ENCODE results near the gene ZNF292. TPM values are rescaled to one million over a fixed set of nuclear protein-coding genes. Genes with fewer than 3 reads are reported as not detected.
A peak's percentile ranks its signal among the peaks of the same experiment; 100 is the strongest.
"Not testable (repeated sequence)": the region's sequence is repeated elsewhere in the genome, so short reads cannot be mapped to it uniquely, and the experiment has no call there.

ZNF292 gene
- total RNA-seq, 2 experiments from 2014 or later: 68.8 to 81.8 TPM

DNA sequence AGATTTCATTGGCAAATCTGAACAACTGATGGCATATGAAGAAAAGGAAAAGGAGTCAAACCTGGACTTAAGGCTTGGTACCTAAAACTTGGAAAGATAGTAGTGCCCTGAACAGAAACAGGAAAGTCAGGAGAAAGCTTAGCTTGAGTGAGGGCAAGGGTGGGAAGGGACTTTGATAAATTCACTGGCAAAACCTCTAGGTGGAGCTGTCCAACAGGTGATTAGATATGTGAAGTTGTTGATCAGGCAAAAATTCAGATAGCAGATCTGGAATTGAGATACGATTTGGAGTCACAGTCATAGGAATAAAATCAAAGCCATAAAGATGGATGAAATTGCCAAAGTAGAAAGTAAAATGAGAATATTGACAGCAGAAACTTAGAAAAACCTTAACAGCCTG is 16.1 kb upstream of the ZNF292 start:
- ChIA-PET CTCF (interaction anchor here (0.5 to 3.5 kb wide), 27 partner anchors 8 to 1632 kb away, joined by 3 to 16 read pairs (median 4); partner anchors contain the start of gene CFAP206), POLR2A (no interaction called here)
- H3K9me3 Mint-ChIP-seq (ENCODE audit: low read depth): no peaks in the 10 kb centered on the region
- H3K4me1 Mint-ChIP-seq: peaks cover 2% of the 10 kb centered on the region
- H3K27me3 Mint-ChIP-seq: peaks cover 7% of the 10 kb centered on the region
- H3K27ac Mint-ChIP-seq: no peak overlapping the region
- ATAC-seq (peak; percentile 70), DNase-seq (peak; percentile 43)
- intact Hi-C loops (cut with DNase I, micrococcal nuclease): loop anchor here (1.0 to 10.0 kb wide), 4 partner anchors 72 to 256 kb away; no protein-coding TSS in a partner anchor
- H3K36me3 Mint-ChIP-seq (ENCODE audit: low read depth): no peaks in the 10 kb centered on the region
- H3K4me3 Mint-ChIP-seq: no peak overlapping the region

DNA sequence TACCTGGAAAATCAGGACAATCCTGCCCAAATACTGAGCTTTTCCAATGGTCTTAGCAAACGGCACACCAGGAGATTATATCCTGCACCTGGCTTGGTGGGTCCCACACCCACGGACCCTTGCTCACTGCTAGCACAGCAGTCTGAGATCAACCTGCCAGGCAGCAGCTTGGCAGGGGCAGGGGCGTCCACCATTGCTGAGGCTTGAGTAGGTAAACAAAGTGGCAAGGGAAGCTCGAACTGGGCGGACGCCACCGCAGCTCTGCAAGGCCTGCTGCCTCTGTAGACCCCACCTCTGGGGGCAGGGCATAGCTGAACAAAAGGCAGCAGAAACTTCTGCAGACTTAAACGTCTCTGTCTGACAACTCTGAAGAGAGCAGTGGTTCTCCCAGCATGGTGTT is 15.4 kb upstream of the ZNF292 start:
- intact Hi-C loops (cut with DNase I, micrococcal nuclease): loop anchor here (1.0 to 10.0 kb wide), 4 partner anchors 73 to 255 kb away; no protein-coding TSS in a partner anchor
- ATAC-seq; H3K27me3 Mint-ChIP-seq; H3K4me1 Mint-ChIP-seq; POLR2A ChIA-PET; DNase-seq; H3K4me3 Mint-ChIP-seq; H3K9me3 Mint-ChIP-seq (ENCODE audit: low read depth); H3K36me3 Mint-ChIP-seq (ENCODE audit: low read depth); H3K27ac Mint-ChIP-seq: not testable (repeated sequence)
- CTCF ChIA-PET: interaction anchor here (0.6 to 3.5 kb wide), 19 partner anchors 9 to 268 kb away, joined by 3 to 16 read pairs (median 4); partner anchors contain the start of gene CFAP206

DNA sequence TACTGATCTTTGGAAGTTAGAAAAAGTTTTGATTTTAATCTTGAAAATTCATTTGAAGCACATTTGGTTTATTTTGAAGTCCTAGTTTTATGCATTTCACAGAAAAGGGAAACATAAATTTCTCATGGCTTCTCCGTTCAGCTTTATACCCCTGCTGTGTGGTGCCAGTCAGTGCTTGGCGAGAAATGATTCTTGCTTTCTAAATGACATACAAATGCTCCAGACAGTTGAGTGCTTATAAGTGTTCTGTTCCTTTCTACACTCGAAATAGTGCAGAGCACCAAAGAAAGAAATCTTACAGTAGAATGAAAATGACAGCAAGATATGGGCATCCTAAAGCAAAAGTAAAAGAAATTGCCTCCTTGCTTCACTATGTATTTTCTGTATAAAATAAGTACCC is 9.0 kb upstream of the ZNF292 start:
- intact Hi-C loops (cut with DNase I, micrococcal nuclease): no loop called here
- Mint-ChIP-seq H3K4me1 (peaks cover 3% of the 10 kb centered on the region), H3K9me3 (ENCODE audit: low read depth) (no peaks in the 10 kb centered on the region), H3K36me3 (ENCODE audit: low read depth) (no peaks in the 10 kb centered on the region), H3K27ac (no peak overlapping the region), H3K27me3 (peaks cover 7% of the 10 kb centered on the region), H3K4me3 (no peak overlapping the region)
- CTCF ChIA-PET: interaction anchor here (0.7 kb wide), 1 partner anchor 45 kb away, joined by 4 read pairs; no protein-coding TSS in a partner anchor
- ATAC-seq (no peak), DNase-seq (no peak)
- POLR2A ChIA-PET: no interaction called here

DNA sequence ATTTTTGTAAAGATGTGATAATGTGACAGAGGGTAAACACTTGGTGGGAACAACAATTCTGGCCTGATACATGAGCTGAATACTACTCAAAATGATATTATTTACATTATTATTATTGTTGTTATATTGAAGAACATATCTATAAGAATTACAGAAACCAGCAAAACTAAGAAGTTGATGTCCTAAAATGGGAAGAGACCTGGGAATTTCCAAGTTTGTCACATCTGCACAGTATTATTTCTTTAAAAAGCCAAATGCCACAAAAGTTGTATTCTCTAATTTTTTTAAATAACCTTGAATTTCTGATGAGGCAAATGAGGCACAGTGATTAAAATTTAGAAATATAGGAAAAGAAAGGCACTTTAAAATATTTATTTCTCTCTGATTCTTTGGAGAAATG is 5.0 kb upstream of the ZNF292 start:
- intact Hi-C loops (cut with DNase I, micrococcal nuclease): loop anchor here in 1 of 2 experiments (5.0 to 10.0 kb wide), 3 partner anchors 172 to 1934 kb away; partner anchors contain the start of genes PNRC1, SLC35A1 and SMIM8

DNA sequence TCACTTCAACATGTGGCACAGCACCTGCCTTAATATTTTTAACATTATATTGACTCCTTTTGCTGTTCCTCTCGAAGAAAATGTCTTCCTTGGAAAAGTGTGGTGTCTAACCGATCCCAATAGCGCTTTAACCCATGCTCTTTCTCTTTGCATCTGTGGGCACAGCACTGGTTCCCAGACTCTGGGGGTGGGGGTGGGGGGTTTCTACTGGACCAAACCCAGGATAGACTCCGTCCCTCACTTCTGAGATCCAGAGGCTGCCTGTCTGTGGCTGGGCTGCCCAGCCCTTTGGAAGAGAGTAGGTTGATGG is 3.9 kb upstream of the ZNF292 start:
- POLR2A ChIA-PET: no interaction called here
- H3K27me3 Mint-ChIP-seq: no peaks in the 10 kb centered on the region
- H3K27ac Mint-ChIP-seq: peak overlapping the region; percentile 99
- peaks cover 28% of the 10 kb centered on the region for H3K4me1 Mint-ChIP-seq
- DNase-seq (no peak), ATAC-seq (no peak)
- no peaks in the 10 kb centered on the region for H3K9me3 Mint-ChIP-seq (ENCODE audit: low read depth)
- CTCF ChIA-PET: no interaction called here
- intact Hi-C loops (cut with DNase I, micrococcal nuclease): loop anchor here in 1 of 2 experiments (5.0 to 10.0 kb wide), 3 partner anchors 171 to 1933 kb away; partner anchors contain the start of genes PNRC1, SLC35A1 and SMIM8
- H3K36me3 Mint-ChIP-seq (ENCODE audit: low read depth): peaks cover 11% of the 10 kb centered on the region
- peak overlapping the region; percentile 100 for H3K4me3 Mint-ChIP-seq

More for the DNA sequence above, 5.0 kb upstream of the ZNF292 start:
- Mint-ChIP-seq H3K27me3 (no peaks in the 10 kb centered on the region), H3K9me3 (ENCODE audit: low read depth) (no peaks in the 10 kb centered on the region), H3K27ac (no peak overlapping the region), H3K36me3 (ENCODE audit: low read depth) (peaks cover 1% of the 10 kb centered on the region), H3K4me1 (peaks cover 27% of the 10 kb centered on the region), H3K4me3 (no peak overlapping the region)
- no peak for ATAC-seq
- ChIA-PET CTCF (interaction anchor here (2.4 kb wide), 1 partner anchor 11 kb away, joined by 11 read pairs; no protein-coding TSS in a partner anchor), POLR2A (no interaction called here)
- no peak for DNase-seq

DNA sequence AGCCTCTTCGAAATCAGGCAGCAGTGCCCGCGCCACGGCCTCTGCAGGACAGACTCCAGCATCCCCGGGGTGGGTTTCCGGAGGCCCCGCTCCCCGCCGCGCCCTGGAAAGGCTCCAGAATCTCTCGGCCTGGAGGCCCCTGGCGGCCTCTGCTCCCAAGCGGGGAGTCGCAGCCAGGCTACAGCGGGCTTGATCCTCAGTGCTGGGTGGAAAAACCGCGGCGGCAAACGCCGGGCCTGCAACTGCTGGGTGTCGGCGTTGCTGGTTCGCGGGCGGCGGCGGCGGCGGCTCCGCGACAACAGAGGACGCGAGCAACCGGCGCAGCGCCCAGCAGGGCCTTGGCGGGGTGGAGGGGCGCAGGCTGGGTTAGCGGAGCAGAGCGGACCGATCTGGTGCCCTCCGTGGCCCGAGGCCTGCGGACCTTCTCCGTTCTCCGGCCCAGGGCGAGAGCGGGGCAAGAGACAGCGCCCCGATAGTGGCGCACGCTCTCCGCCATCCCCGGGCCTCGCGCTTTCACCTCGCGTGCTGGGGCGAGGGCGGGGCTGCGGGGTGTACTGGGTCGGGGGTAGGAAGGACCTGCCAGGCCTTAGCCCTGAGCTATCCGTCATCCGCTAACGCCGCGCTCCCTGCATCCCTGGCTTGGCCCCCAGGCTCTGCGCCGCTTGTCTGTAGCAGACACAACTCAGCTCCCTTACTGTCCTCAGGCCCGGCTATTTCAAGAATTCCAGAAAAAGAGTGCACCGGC is 3.4 kb upstream of the ZNF292 start:
- intact Hi-C loops (cut with DNase I, micrococcal nuclease): loop anchor here in 1 of 2 experiments (5.0 to 10.0 kb wide), 3 partner anchors 170 to 1933 kb away; partner anchors contain the start of genes PNRC1, SLC35A1 and SMIM8
- ChIA-PET POLR2A (no interaction called here), CTCF (no interaction called here)
- Mint-ChIP-seq H3K4me1 (peaks cover 34% of the 10 kb centered on the region), H3K27me3 (no peaks in the 10 kb centered on the region), H3K36me3 (ENCODE audit: low read depth) (peaks cover 16% of the 10 kb centered on the region), H3K27ac (peak overlapping the region; percentile 99), H3K4me3 (peak overlapping the region; percentile 100), H3K9me3 (ENCODE audit: low read depth) (no peaks in the 10 kb centered on the region)
- ATAC-seq (peak; percentile 27), DNase-seq (peak; percentile 84)

DNA sequence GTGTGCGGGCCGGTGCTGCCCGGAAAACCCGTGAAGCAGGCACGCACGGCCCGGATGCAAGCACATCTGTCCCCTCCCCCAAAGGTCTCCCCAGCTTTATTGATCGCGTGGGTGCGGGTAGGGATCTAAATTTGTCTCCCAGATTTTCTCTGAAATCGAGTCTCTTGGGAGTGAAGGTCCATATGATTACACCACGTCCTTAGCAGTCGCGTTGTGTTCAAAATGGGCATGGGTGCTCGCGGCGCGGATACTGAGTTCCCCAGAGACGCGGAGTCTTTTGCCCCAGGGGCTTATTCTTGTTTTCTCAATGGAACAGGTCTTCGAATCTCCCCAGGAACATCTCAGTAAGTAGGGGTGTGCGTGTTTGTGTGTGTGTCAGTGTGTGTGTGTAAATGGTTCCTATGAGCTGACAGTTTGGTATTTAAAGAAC is 2.8 kb upstream of the ZNF292 start:
- peak overlapping the region; percentile 100 for H3K4me3 Mint-ChIP-seq
- DNase-seq (no peak), ATAC-seq (no peak)
- peaks cover 35% of the 10 kb centered on the region for H3K4me1 Mint-ChIP-seq
- ChIA-PET CTCF (no interaction called here), POLR2A (no interaction called here)
- H3K36me3 Mint-ChIP-seq (ENCODE audit: low read depth): peaks cover 17% of the 10 kb centered on the region
- intact Hi-C loops (cut with DNase I, micrococcal nuclease): loop anchor here in 1 of 2 experiments (5.0 to 10.0 kb wide), 3 partner anchors 170 to 1932 kb away; partner anchors contain the start of genes PNRC1, SLC35A1 and SMIM8
- H3K27me3 Mint-ChIP-seq: no peaks in the 10 kb centered on the region
- H3K27ac Mint-ChIP-seq: peak overlapping the region; percentile 99
- H3K9me3 Mint-ChIP-seq (ENCODE audit: low read depth): no peaks in the 10 kb centered on the region

DNA sequence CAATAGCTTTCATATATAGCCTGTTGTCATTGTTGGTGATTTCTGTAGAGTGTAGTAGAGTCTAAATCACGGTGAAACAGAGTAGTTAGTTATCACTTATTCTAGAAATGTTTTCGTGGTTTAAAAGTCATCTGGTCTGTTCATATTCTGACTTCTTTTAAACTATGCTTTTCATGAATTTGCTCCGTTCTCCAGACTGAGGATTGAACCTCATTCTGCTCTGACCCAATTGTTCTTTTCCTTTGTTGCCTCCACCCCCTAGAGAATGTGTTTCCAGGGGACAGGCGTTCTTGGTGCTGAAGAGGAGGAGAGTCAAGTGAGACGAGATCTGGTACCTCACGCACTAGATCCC is 748 bp upstream of the ZNF292 start:
- DNase-seq (no peak), ATAC-seq (no peak)
- POLR2A ChIA-PET: no interaction called here
- Mint-ChIP-seq H3K9me3 (ENCODE audit: low read depth) (no peaks in the 10 kb centered on the region), H3K4me1 (peaks cover 45% of the 10 kb centered on the region), H3K36me3 (ENCODE audit: low read depth) (peaks cover 26% of the 10 kb centered on the region), H3K27ac (peak overlapping the region; percentile 99), H3K4me3 (peak overlapping the region; percentile 100), H3K27me3 (no peaks in the 10 kb centered on the region)
- CTCF ChIA-PET: interaction anchor here (1.0 to 1.7 kb wide), 2 partner anchors 15 to 87 kb away, joined by 3 to 11 read pairs; no protein-coding TSS in a partner anchor
- intact Hi-C loops (cut with DNase I, micrococcal nuclease): loop anchor here (1.0 to 10.0 kb wide), 8 partner anchors 42 to 1930 kb away; partner anchors contain the start of genes PNRC1 (in 1 of the 2), SLC35A1 (in 1 of the 2) and SMIM8 (in 1 of the 2)

DNA sequence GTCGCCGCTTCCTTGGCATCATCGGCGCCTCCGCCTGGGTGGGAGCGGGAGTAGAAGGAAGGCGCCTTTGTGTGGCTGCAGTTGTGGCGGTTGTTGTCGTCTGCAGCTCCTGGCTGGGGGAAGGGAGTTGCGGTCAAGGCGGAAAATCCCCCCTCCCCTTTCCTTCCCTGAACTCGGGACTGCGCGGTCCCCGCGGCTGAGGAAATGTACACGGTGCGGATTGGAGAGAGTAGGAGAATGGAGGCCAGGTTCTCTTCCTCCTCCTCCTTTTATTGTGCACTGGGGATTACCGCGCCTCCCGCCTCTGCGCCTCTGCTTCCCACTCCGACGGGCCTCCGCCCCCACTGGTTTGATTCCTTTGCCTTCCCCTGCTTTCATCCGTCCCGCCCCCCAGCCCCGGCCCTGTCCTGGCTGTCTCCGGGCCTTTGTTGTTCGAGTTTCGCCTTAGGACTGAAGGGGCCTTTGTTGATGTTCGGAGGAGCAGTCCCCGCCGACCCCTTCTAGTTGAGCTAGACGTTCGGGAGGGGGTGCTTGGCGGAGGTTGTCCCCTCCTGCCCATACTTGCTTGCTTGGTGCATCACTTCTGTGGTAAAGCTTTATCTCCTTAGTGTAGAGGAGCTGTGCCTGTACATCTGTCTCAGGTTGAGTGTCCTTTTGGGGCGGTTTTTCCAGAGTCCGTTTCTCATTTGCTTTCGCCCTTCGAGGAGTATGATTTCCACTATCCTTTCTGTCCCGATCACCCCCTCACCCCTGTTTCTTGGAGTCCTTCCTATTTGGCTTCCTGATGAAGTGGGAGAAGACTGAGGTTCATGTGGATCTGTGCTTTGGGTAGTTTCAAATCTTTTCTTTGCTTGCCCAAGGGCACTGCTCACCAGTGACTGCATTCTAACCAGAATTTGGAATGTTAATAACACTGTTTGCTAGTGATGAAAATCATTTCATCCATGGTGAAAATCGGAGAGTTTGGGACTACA is 764 bp downstream of the ZNF292 start:
- Mint-ChIP-seq H3K4me1 (peaks cover 56% of the 10 kb centered on the region), H3K4me3 (peak overlapping the region; percentile 100), H3K36me3 (ENCODE audit: low read depth) (peaks cover 27% of the 10 kb centered on the region), H3K9me3 (ENCODE audit: low read depth) (no peaks in the 10 kb centered on the region), H3K27me3 (no peaks in the 10 kb centered on the region), H3K27ac (peak overlapping the region; percentile 99)
- POLR2A ChIA-PET: interaction anchor here (0.8 to 1.6 kb wide), 2 partner anchors 26 to 539 kb away, joined by 3 read pairs; no protein-coding TSS in a partner anchor
- ATAC-seq (peak; percentile 3), DNase-seq (peak; percentile 72)
- intact Hi-C loops (cut with DNase I, micrococcal nuclease): loop anchor here (1.0 to 10.0 kb wide), 15 partner anchors 26 to 1929 kb away; partner anchors contain the start of genes ORC3 (in 2 of the 2), AKIRIN2 (in 1 of the 2), PNRC1 (in 1 of the 2) and RNGTT (in 1 of the 2)
- CTCF ChIA-PET: interaction anchor here (0.6 to 2.0 kb wide), 8 partner anchors 15 to 82 kb away, joined by 3 to 16 read pairs (median 3); no protein-coding TSS in a partner anchor

DNA sequence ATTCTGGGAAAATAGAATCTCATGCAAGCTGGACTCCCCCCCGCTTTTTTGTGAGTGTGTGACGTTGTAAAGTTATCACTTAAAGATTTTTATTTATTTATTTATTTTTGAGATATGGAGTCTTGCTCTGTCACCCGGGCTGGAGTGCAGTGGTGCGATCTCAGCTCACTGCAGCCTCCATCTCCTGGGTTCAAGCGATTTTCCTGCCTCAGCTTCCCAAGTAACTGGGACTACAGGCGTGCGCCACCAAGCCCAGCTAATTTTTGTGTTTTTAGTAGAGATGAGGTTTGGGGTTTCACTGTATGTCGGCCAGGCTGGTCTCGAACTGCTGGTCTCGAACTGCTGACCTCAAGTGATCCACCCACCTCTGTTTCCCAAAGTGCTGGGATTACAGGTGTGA is 2.2 kb downstream of the ZNF292 start:
- peaks cover 65% of the 10 kb centered on the region for H3K4me1 Mint-ChIP-seq
- intact Hi-C loops (cut with DNase I, micrococcal nuclease): loop anchor here (2.0 to 10.0 kb wide), 5 partner anchors 40 to 1927 kb away; partner anchors contain the start of genes ORC3 (in 1 of the 2) and PNRC1 (in 1 of the 2)
- H3K4me3 Mint-ChIP-seq: peak overlapping the region; percentile 57
- H3K27ac Mint-ChIP-seq: peak overlapping the region; percentile 15
- CTCF ChIA-PET: interaction anchor here (0.7 to 2.0 kb wide), 6 partner anchors 9 to 235 kb away, joined by 3 to 16 read pairs (median 3); no protein-coding TSS in a partner anchor
- ATAC-seq; DNase-seq; H3K27me3 Mint-ChIP-seq; POLR2A ChIA-PET; H3K9me3 Mint-ChIP-seq (ENCODE audit: low read depth): not testable (repeated sequence)
- H3K36me3 Mint-ChIP-seq (ENCODE audit: low read depth): peaks cover 31% of the 10 kb centered on the region

Measured in activated CD4-positive, alpha-beta T cell treated with anti-CD3 and anti-CD28 coated beads for 36 hours (primary cell).